ENCODE data around the gene LDLRAD4.

LDLRAD4 gene

DNA sequence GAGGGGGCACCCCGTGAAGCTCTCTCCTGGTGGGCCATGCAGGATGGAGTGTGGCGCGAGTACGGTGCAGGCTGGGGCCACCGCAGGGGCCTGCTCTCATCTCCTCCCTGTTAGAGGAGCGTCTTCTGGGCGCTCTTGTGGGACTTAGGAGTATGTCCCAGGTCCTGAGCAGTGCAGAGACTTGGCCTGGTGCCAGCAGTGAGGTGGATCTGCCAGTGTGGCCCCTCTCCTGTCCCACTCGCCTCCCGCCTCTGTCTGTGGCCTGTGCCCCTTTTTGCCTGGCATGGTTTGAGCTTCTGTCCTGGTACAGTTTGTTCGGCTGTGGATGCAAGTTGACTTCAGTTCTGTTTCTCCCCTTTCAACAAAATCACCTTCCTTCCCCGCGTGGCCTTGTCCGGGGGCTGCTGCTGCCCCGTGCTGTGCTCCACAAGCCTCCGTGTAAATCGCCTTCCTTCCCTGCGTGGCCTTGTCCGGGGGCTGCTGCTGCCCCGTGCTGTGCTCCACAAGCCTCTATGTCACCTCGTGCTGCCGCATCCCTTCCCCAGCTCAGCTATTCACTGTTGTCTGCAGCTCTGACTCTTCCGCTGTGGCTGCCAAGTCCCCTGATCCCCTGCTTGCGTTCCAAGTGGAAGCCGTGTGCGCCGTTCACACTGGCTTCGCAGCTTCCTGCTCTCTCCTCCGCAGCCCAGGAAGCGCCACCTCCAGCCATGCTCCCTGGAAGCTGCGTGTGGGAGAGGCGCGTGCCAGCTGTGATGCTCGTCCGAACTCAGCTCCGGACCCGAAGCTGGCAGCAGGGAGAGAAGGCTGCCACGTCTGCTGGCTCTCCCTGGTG, 13.7 kb downstream of the LDLRAD4 start:
- no peak for DNase-seq

DNA sequence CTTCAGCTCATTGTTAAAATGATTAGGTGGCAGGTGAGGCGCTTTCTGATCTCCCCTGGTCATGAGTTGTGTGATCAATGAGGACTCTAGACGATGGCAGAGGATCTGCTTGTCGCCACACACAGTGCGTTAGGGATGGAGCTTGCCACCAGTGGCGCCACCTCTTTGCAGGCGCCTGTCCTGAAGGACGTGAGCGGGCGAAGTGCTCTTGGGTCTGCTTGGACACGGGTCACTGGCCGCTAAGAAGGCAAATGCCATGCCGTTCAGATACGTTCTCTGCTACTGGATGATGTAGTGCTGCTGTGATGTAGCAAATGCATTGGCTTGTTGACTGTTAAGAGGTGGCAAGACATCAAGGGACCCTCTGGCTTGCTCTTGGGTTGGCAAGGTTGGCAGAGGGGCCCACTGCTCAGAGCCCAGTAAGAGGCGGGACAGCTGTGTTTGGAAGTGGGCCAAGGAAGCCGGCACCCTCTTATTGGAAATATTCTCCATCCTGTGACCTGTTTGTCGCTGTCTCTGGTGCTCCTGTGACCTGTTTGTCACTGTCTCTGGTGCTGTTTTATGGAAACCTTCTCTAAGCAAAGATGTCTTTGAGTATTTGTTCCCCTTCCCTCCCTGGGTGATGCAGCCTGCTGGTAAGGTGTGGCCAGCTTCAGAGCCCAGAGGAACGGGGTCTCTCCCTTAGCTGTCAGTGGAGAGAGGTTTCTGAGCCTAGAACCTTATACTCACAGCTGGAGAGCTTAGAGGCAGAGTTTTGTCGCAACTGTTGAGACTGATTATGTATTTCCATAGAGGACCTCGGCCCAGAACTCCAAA, 14.6 kb downstream of the LDLRAD4 start:
- no peak for DNase-seq

DNA sequence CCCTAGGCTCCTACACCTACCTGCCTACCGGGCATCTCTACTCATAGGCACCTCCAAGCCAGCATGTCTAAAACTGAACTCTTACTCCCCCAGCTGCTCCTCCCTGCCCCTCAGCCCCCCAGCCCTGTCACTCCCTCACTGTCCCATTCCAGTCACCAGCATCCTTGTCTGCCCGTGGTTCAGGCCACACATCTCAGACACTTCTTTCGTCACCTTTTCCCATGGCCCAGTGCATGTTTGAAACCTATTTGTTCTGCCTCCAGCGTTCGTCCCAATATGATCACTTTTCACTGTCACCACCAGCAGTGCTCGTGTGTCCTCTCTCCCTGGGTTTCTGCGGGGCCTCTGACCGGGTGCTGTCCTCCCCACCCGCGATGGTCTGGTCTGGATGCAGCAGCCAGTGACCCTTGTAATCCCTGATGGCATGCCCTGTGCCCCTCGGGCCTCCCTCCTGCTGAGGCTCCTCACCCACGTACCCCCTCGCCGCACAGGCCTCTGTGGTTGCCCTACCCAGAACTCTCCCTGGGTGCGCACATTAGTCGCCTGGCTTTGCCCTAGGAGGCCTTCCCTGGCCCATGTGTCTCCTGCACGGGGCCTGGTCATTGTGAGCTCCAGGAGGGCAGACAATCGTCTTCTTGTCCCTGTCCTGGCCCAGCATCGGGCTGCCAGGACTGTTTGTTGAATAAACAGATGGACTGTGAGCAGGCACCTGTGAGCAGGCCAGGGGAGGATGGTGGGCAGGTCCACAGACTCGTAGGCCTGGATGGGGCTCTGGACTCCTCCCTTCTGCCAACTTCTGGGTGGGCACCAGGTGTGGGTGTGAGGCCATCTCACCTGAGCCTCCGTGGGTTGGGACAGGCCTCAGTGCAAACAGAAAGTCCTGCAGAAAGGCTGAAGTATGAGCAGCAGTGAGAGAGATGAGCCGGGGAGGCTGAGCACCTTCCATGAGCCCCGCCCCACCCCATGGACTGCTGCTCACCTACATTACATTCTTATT, 15.5 kb downstream of the LDLRAD4 start:
- DNase-seq, result no peak

DNA sequence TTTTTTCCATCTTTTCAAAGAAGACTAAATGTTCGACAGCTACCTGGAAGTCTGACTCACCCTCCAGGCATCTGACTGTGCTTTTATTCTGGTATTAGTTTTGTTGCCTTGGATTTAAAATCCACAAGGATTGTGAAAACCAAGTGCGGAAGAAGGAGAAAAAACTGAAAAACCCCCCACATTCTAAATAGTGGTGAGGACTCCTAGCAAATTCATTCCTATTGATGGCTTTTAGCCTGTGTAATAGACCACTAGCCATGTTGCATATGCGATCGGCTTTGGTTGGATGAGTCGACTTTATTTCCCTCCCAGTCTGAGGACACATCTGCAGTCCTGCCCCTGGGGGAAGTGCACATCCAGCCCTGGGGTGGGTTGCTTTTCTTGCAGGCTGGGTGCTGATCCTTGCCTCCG, 16.9 kb downstream of the LDLRAD4 start:
- no peak for DNase-seq

- DNase-seq, result no peak
These were observed 17.4 kb downstream of the LDLRAD4 start for GRCh38 chr18:13235981-13236380.

DNA sequence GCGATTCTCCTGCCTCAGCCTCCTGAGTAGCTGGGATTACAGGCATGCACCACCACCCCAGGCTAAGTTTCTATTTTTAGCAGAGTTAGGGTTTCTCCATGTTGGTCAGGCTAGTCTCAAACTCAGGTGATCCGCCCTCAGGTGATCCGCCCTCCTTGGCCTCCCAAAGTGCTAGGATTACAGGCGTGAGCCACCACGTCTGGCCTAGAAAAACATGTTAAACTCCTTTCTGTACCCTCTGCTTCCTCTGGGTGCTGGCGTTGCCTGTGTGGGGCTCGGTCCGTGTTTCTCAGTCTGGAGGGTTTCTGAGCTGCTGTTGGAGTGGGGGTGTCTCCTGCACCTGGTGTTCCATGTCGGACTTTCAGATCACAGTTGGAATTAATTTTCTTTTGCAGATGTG, 17.9 kb downstream of the LDLRAD4 start:
- no peak for DNase-seq

- DNase-seq, result no peak
These were observed 18.5 kb downstream of the LDLRAD4 start for GRCh38 chr18:13237073-13237472.

DNA sequence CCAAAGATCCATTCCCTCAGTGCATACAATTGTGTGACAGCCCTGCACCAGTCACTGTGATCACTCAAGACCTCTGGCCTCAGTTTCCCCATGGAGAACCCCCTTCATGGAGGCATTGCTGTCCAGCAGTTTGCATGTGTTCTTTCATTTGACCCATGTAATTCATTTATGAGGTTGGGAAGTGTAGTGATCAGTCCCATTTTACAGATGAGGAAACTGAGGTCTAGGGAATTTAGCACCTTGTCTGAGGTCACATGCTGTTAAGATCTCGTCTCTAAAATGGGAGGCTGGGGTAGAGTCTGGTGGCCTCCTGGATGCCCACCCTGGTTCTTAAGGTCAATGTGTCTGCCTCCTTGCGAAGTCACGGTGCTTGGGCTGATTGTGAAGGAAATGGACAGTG, 19.1 kb downstream of the LDLRAD4 start:
- no peak for DNase-seq

DNA sequence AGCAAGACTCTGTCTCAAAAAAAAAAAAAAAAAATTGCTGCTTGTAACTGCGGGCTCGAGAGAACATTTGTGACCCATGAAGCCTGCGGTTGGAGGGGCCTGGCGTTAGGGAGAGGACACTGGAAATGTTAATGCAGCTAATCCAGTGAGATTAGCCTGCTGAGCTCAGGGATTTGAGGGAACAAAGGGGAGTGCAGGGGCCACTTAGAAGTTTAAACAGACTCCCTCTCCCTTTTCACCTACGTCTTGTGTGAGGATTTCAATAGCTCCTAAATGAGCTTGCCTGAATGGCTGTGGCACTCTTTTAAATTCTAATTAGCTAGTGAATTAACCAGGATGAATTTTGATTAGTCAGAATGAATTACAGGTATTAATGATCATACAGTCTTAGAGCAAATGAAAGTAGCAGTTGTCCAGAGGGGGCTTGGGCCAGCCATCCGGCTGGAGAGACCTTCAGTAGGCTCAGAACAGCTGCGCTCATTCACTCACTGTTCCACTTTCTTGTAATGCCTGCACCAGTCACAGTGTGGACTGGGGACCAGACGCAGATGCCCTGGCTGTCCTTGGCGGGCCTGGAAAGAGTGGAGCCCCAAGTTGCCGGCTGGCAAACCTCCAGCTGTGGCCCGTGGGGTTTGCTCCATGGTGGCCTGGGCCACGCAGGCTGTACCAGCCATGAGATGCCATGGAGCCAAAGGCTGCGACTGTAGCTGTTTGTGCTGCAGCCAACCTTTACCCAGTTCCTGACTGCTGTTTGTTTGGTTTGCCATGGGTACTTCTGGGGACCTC, 20.8 kb downstream of the LDLRAD4 start:
- no peak for DNase-seq

DNA sequence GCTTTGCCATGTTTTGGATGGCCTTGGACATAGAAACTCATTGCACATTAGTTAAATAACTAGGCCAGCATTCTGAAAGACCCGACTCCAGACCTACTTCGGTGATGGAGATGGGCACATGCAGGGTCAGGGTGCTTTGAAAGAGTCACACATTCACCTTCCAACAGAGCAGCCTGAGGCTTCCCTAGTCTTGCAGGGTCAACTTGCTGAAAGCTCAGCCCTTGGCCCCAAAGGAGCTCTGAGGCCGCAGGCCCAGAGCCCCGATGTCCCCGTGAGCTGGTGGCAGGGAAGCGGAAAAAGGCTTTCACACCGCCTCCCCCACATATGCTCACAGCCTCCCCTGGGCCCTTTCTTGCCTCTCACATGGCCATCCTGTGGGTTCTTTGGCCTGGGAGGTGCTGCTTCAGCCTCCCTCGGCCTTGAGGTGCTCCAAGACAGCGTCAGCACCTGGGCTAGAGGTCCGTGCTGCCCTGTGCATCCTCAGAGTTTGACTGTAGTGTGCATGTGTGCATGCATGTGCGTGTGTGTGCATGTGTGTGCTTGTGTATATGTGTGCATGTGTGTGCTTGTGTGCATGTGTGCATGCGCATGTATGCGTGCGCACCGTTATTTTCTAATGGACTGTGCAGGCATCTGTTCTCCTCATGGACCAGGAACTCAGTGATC, 21.6 kb downstream of the LDLRAD4 start:
- no peak for DNase-seq

DNA sequence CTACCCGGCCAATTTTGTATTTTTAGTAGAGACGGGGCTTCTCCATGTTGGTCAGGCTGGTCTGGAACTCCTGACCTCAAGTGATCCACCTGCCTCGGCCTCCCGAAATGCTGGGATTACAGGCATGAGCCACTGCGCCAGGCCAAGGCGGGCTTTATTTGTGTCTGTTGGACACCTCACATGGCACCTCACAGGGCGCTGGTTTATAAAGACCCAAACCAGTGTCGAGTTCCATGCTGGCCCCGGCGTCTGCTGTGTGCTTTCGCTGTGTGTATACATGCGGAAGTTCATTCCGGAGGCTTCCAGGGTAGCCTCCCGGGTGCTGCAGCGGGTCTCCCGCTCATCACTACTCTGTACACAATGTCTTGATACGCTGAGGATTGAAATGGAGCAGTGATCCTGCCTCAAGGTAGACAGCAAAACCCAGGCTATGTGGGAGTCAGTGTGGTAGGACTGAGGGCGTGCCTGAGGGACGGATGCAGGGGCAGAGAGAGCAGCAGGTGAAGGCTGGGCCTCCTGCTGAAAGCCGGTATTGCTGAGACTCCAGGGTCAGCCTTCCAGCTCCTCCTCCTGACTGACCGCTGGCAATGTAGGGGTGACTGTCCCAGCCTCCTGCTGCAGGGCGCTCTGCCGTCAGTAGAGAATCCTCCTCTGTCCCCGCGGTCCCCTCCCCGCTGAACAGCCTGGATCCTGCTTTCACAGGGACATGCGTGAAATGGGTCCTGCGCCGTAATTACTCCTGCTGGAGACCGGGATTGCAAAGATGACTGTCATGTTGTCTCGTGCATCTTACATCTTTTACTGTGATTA, 22.7 kb downstream of the LDLRAD4 start:
- DNase-seq, result no peak

- no peak for DNase-seq
These were observed 23.3 kb downstream of the LDLRAD4 start for GRCh38 chr18:13241893-13242175.

DNA sequence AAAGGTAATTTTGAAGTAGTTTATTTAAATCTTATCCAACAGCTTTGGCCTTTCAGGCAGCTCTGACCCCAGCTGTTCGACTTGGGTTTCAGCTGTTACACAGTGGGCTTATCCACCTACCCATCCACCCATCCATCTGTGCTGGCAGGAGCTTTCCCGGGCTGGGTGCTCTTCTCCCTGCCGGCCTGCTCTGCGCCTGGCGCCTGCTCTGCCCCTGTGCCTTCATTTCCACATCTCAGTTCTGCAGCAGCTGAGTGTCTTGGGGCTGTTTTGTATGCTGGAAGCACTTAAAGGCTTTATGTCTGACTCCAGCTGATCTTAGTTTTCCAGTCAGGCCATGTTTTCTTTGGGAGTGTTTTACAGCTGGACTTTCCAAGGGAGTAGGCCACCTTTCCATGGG, 24.2 kb downstream of the LDLRAD4 start:
- no peak for DNase-seq

GRCh38 chr18:13243363-13243762, 24.8 kb downstream of the LDLRAD4 start:
- no peak for DNase-seq

GRCh38 chr18:13244135-13244534, 25.6 kb downstream of the LDLRAD4 start:
- no peak for DNase-seq

- DNase-seq, result no peak
These were observed 27.0 kb downstream of the LDLRAD4 start for GRCh38 chr18:13245481-13246000.

GRCh38 chr18:13246121-13246520, 27.6 kb downstream of the LDLRAD4 start:
- no peak for DNase-seq

DNA sequence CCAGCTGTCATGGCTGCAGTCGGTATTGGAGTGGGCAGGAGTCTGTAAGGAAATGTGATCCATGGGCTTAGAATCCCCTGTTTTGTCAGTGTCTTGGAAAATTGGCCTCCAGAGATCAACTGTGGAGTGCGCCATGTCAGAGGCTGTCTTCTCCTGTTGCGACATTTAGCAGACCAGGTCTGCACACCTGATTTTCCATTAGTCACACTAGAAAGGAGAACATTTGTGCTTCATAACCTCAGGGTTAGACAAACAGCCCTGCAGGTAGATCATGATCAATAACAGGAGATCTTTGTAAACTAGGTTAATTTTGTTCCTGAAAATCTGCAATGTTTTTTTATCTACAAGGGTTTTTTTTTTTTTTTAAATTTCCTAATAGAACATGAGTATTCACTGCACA, 28.0 kb downstream of the LDLRAD4 start:
- DNase-seq, result no peak

GRCh38 chr18:13247506-13247905, 28.9 kb downstream of the LDLRAD4 start:
- DNase-seq, result no peak

DNA sequence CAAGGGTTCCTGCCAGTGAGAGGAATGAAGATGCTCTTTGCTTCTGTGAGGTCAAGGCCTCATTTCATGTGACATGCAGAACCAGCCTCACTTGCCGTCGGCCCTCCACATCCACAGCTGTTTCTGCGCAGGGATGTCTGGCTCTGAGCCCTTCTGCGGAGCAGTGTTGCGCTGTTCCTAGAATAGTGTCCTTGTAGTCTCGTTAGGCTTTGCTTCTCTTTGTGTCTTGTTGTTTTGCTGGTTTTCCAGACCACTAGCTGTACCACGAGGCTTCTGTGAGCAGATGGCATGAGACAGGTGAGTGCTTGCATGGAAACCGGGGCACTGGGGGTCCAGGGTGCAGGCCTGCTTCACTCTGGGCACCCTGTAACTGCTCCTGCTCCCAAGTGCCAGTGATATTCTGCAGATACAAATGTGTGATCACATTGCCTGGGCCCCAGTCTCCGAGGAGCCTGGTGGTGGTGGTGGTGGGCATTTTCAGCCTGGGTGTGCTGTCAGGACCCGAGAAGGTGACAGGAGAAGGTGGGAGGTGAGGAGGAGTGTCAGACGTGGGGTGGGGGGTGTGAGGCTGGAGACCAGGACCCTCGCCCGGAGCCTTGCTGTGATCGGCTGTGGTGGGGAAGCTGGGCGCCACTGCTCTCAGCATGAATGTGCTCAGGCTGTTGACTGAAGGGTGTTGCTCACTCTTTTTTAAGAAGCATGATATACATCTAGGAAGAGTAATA, 34.3 kb downstream of the LDLRAD4 start:
- no peak for DNase-seq

Data from hematopoietic multipotent progenitor cell treated with erythropoietin and hydrocortisone succinate and interleukin-3 and kit ligand, for 8 days (in vitro differentiated cells).